ENCODE data around the gene URGCP.
A peak's percentile ranks its signal among the peaks of the same experiment; 100 is the strongest.

URGCP gene

DNA sequence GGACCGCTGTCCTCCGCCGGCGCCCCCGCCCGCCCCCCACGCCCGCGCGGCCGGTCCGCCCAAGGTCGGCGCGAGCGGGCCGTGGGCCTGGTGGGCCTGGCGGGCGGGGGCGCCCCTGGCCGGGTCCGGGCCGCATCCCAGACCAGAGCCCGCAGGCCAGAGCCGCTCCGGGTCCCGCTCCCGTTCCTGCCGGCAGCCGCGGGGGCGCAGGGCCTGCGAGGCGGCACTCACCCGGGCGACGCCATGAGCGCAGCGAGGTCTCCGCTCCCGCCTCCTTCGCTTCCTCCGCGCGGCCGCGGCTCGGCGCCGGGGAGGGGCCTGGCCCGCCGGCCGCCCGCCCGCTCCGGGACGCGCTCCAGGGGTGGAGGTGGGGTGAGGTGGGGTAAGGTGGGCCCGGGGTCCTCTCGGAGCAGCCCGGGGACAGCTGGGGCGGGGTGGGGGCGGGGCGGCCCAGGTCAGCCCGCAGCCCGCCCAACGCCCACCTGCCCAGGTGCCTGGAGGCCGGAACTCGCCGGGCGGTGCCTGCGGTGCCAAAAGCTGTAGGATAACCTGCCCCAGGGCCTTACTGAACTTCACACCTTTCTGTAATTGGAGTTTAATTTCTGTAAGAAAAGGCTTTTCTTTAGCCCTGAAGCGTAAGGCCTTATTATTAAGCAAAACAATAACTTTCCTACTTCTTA, at the start of gene URGCP:
Gene URGCP, minus strand, starts transcription at position 266 of the 680 bp plus-strand sequence. Its CDS starts 21 bp downstream, at position 245.
- DNase-seq (ENCODE audit: low read depth) = peak; percentile 31

- no peak for DNase-seq (ENCODE audit: low read depth)
Measured at GRCh38 chr7:43956027-43956426, 49.6 kb upstream of the URGCP start.

- DNase-seq (ENCODE audit: low read depth) = peak; percentile 3
Measured at GRCh38 chr7:43954524-43955228, 48.3 kb upstream of the URGCP start.

- DNase-seq (ENCODE audit: low read depth) = no peak
Measured at GRCh38 chr7:43953071-43953470, 46.7 kb upstream of the URGCP start.

- no peak for DNase-seq (ENCODE audit: low read depth)
Measured at GRCh38 chr7:43952028-43952427, 45.6 kb upstream of the URGCP start.

DNA sequence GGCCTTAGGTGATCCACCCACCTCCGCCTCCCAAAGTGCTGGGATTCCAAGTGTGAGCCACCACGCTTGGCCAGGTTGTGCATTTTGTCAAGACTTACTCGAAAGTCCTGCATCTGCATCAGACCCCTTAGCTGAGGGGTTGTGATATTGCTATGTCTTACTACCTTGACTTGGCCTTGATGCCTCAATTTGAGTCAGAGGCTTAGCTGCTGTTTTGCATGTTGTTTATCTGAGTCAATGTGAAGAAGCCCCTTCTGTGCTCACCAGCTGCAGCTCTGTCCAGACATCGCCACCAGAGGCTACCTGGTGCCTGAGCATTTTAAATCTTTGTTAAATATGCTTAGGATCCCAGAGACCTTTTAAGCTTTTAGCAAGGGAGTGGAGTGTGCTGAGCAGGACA, 37.9 kb upstream of the URGCP start:
- no peak for DNase-seq (ENCODE audit: low read depth)

DNA sequence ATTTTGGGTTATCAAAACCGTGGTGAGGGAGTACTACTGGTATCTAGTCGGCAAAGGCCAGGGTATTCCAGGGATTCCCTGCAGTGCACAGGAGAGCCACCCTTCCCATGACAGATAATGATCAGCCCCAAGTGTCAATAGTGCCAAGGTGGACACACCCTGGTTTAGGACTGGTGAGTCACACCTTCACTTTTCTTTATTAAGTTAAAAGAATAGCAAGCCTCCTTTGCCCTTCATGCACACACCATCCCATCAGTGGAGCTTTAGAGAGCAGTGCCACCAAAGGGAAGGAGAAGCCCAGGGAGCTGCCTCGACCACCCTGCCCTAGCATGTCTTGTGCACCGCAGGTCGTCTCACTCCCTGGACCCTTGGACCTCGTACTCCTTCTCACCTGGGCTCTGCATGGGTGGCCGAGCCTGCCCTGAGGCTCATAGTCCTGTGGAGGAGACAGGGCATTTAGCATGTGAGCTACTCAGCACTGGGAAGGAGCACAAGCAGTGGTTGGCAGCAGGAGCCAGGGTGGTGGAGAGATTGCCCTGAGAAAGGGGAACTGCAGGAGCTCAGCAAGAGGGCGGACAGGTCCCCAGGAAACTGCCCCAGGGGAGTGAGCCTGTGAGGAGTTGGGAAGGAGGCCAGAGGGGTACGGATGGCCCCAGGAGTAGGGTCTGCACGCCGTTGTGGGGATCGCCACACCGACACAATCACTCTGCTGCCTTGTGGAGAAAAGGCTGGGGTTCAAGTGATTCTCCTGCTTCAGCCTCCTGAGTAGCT, 37.2 kb upstream of the URGCP start:
- DNase-seq (ENCODE audit: low read depth) = no peak

GRCh38 chr7:43942997-43943396, 36.6 kb upstream of the URGCP start:
- DNase-seq (ENCODE audit: low read depth) = no peak

DNA sequence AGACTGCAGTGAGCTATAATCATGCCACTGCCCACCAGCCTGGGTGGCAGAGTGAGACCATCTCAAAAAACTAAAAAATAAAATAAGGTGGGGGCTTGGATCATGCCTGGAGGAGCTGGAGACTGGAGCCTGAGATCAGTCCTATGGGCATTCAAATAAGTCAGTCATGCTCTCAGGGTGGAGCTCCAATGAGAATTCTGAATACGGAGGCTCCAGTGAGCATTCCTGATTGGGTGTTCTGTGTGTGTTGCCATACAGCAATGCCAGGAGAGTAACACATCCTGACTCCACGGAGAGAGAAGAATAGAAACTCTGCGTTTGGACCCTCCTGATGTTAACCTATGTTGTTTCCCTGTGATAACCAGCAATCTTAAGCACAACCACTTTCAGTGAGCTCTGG, 35.9 kb upstream of the URGCP start:
- DNase-seq (ENCODE audit: low read depth) = no peak

GRCh38 chr7:43938892-43939482, 32.6 kb upstream of the URGCP start:
- DNase-seq (ENCODE audit: low read depth) = no peak

GRCh38 chr7:43937444-43937843, 31.0 kb upstream of the URGCP start:
- no peak for DNase-seq (ENCODE audit: low read depth)

DNA sequence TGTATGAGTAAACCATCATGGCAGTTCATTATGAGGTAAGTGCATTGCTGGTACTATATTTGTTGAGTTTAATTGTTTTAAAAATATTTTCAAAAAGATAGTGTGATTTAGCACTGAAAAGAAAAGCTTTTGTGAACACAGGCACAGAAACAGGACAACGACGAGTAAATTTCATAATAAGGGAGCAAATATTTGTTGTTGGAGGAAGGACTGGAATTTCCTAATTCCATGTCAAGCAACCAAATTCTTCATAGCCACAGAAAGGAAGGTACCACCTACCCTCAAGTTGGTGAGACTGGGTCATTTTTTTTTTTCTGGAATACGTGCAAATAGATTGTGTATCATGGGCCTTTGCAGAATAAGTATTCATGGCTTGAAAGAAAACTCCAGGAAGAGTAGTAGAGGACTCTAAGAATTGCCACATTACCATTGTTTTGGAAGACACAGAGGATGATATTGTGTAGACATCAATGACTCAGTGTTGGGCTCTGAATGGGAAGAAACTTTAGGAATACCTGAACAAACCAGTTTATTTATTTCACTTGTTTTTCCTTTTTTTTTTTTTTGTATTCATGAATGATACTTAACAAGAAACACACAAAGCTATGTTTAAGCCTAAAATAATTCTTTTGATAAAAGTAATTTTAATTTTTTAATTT, 27.6 kb upstream of the URGCP start:
- no peak for DNase-seq (ENCODE audit: low read depth)

DNA sequence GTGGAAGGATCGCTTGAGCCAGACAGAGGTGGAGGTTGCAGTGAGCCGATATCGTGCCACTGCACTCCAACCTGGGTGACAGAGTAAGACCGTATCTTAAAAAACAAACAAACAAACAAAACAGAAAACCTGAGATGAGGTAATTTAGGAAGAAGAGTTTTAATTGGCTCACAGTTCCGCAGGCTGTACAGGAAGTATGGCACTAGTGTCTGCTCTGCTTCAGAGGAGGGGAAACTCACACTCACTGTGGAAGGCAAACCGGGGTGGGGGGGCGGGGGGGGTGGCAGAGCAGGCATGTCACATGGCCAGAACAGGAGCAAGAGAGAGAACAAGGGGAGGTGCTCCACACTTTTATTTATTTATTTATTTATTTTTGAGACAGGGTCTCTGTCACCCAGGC, 24.9 kb upstream of the URGCP start:
- DNase-seq (ENCODE audit: low read depth) = no peak

DNA sequence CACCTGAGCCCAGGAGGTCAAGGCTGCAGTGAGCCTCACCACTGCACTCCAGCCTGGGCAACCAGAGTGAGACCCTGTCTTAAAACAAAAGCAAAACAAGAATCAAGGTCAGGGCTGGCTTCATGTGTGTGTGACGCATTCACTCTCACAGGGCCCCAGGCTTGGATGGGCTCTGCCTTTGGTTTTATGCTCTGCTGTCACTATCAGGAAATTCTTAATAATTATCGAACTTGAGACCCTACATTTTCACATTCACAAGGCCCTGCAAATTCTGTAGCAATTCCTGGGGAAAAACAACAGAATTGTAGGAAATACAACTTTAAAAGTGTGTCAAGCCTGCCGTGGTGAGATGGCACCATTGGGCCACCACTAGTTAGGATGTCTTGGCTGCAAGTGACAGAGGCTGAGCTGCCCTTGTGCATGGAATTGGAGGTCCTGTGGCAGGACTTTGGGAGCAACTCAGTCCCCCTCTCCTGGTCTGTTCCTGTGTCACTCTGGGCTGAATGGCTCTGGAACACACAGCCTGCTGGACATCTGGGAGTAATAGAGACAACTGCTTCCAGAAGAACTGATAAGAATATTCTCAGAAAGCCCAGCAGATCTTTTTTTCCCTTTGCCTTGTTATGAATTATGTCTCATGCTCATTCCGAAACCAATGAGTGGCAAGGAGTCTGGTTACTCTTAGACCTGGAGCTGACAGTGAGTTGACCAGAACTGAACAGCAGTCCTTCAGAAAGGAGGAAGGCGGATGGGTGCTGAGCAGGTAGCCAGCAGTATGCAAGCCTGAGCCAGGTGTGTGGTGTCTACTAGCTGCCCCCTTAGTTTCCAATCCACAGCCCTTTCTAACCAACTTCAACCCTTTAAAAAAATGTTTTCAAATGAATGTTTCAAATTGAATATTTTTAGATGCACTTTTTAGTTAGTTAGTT, 23.4 kb upstream of the URGCP start:
- DNase-seq (ENCODE audit: low read depth) = no peak

DNA sequence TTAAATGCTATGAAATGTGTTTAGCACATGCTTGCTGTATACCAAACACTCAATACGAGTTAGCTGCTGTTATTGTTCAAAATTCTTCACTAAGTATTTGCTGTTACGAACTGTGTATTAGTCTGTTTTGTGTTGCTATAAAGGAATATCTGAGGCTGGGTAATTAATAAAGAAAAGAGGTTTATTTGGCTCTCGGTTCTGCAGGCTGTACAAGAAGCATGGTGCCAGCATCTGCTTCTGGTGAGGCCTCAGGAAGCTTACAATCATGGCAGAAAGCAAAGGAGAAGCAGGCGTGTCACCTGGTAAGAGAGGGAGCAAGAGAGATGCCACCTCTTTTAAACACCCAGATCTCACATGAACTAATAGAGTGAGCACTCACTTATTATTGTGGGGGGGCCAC, 21.4 kb upstream of the URGCP start:
- DNase-seq (ENCODE audit: low read depth) = no peak

DNA sequence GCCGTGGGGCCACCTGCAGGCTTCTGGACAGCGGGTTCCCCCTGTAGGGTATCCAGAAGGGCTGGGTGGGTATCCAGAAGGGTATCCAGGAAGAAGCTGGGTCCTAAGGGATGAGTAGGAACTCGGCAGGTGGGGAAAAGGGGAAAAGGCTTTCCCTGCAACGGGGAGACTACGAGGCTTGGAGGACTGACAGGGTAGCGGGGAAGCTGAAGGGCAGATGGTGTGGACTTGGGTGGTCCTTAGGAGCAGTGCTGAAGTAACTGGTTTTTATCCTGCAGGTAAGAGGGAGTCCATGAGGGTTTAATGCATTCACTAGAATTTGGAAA, 20.4 kb upstream of the URGCP start:
- DNase-seq (ENCODE audit: low read depth) = no peak

DNA sequence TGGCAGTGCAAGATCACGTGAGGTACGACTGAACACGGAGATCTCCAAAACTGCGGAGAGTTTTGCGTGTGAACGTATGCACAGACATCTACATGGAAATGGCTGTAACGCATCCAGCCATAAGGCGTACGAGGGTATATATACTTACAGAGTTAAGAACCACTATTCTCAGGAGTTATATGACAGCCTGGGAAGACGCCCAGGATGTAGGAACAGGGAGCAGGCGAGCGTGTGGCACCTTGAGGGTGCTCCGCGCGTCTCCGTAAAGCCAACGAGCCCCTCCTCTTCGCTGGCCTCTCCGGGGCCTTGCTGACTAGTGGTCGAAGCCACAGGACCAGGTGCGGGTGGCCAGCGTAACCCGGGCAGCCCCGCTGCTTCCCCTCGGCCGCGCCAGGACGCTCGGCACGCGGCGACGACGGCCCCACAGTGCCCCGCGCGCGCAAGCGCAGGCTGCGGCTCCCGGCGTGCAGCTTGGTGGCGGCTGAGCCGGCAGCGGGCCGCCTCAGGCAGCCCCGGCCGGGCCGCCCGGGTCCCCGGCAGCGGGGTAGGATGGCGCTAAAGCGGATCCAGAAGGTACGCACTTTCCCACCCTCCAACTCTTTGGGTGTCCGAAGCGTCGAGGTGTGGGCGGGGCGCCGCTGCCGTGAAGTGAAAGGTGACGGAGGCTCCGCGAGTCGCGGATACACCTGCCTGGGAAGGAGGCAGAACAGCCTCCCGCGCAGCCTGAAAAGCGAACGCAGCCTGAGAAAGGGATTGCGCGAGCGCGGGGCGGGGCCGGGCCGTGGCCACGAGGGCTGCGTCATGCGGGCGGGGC, 19.8 kb upstream of the URGCP start, which contains the start of gene UBE2D4:
Gene UBE2D4, plus strand, starts transcription at position 453 of the 814 bp plus-strand sequence. Its CDS starts 97 bp downstream, at position 550.
- peak; percentile 88 for DNase-seq (ENCODE audit: low read depth)

GRCh38 chr7:43922726-43923125, 16.3 kb upstream of the URGCP start:
- no peak for DNase-seq (ENCODE audit: low read depth)

DNA sequence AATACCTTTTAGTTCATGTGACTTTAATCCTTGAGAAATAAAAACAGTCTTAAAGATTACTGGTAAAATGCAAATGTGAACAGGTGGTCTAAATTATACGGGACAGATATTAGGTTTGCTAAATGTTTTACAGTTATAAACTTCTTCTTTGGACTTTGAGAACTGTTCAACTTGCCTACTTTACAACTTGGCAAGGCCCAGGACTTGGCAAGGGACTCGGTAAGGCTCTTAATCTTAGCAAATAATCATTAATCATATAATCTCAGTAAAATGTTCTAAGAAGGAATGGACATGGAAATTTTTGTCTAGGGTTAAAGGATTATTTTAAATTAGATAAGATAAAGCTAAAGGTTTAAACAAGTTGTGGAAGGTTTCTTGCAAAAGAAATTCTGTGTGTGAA, 15.0 kb upstream of the URGCP start:
- DNase-seq (ENCODE audit: low read depth) = no peak

- no peak for DNase-seq (ENCODE audit: low read depth)
Measured at GRCh38 chr7:43915907-43916306, 9.5 kb upstream of the URGCP start.
